Neuronal stem cell (in vitro differentiated cells): Measurements from ENCODE around the gene KDM4C.
"Not testable (repeated sequence)": the region's sequence is repeated elsewhere in the genome, so short reads cannot be mapped to it uniquely, and the experiment has no call there.

Source experiments
- DNase-seq: peaks from one replicate; pipeline ENCODE4 v3.0.0-alpha.2; 2013; ENCODE audit warnings: low spot score
- H2AFZ ChIP-seq: one replicate; pipeline ENCODE4 v1.6.1; 2013; ENCODE audit warnings: mild to moderate bottlenecking, low read length, inconsistent platforms
- H2AK5ac ChIP-seq: 2 replicates; pipeline ENCODE4 v1.6.1; 2013; ENCODE audit warnings: low read depth, mild to moderate bottlenecking, inconsistent platforms, low read length, moderate library complexity, mixed read lengths
- H2BK120ac ChIP-seq: 2 replicates; pipeline ENCODE4 v1.6.1; 2013; ENCODE audit warnings: low read depth, mild to moderate bottlenecking, inconsistent platforms, low read length, moderate library complexity, mixed read lengths
- H2BK12ac ChIP-seq: one replicate; pipeline ENCODE4 v1.6.1; 2013; ENCODE audit warnings: low read length, inconsistent platforms
- H2BK15ac ChIP-seq: 2 replicates; pipeline ENCODE4 v1.6.1; 2013; ENCODE audit warnings: mild to moderate bottlenecking, low read length, inconsistent platforms, mixed read lengths
- H2BK5ac ChIP-seq: one replicate; pipeline ENCODE4 v1.6.1; 2013; ENCODE audit warnings: inconsistent platforms, mild to moderate bottlenecking, low read length, moderate library complexity
- H3K14ac ChIP-seq: one replicate; pipeline ENCODE4 v1.6.1; 2013; ENCODE audit warnings: low read length, inconsistent platforms
- H3K18ac ChIP-seq: 2 replicates; pipeline ENCODE4 v1.6.1; 2013; ENCODE audit warnings: low read length, inconsistent platforms
- H3K23ac ChIP-seq: 2 replicates; pipeline ENCODE4 v1.6.1; 2013; ENCODE audit warnings: low read depth, mild to moderate bottlenecking, mixed read lengths, low read length, inconsistent platforms; ENCODE audit not compliant: poor library complexity
- H3K27ac ChIP-seq: replicated peaks from 3 replicates; pipeline ENCODE4 v1.5.1; 2013; ENCODE audit warnings: low read length, inconsistent platforms
- H3K27me3 ChIP-seq, 3 experiments: 2 replicates each; pipeline ENCODE4 v1.6.1; 2013; ENCODE audit warnings: low read length in 3 of 3, mild to moderate bottlenecking in 2 of 3, inconsistent platforms in 1 of 3, low read depth in 1 of 3, mixed read lengths in 1 of 3, moderate library complexity in 1 of 3; ENCODE audit not compliant: control insufficient read depth in 3 of 3, insufficient read depth in 3 of 3
- H3K36me3 ChIP-seq, 2 donors: replicated peaks in 1 of 2; 2 replicates each; pipeline ENCODE4 v1.6.1; 2013; ENCODE audit warnings: low read length in 2 of 2; ENCODE audit not compliant: control insufficient read depth in 2 of 2, insufficient read depth in 2 of 2
- H3K4ac ChIP-seq: 2 replicates; pipeline ENCODE4 v1.6.1; 2013; ENCODE audit warnings: inconsistent platforms, mild to moderate bottlenecking, low read length, moderate library complexity
- H3K4me1 ChIP-seq, 2 donors: 1 replicate in 1 of 2; 2 replicates in 1 of 2; pipeline ENCODE4 v1.6.1; 2013; ENCODE audit warnings: low read length in 2 of 2, low read depth in 1 of 2; ENCODE audit not compliant: control insufficient read depth in 2 of 2, insufficient read depth in 1 of 2
- H3K4me2 ChIP-seq: one replicate; pipeline ENCODE4 v1.6.1; 2013; ENCODE audit warnings: mild to moderate bottlenecking, low read length, inconsistent platforms; ENCODE audit not compliant: insufficient read depth, poor library complexity, severe bottlenecking
- H3K4me3 ChIP-seq, 2 donors: 2 replicates each; pipeline ENCODE4 v1.5.1; 2013; ENCODE audit warnings: low read length in 2 of 2, mild to moderate bottlenecking in 2 of 2, inconsistent platforms in 1 of 2, moderate library complexity in 1 of 2
- H3K79me1 ChIP-seq: one replicate; pipeline ENCODE4 v1.6.1; 2013; ENCODE audit warnings: low read depth, mild to moderate bottlenecking, inconsistent platforms, low read length, moderate library complexity
- H3K9ac ChIP-seq: one replicate; pipeline ENCODE4 v1.6.1; 2013; ENCODE audit warnings: mild to moderate bottlenecking, low read depth, low read length, inconsistent platforms; ENCODE audit not compliant: poor library complexity
- H3K9me3 ChIP-seq, 2 donors: replicated peaks in 1 of 2; 2 replicates each; pipeline versions ENCODE3 to v1.6.1; 2013; ENCODE audit warnings: low read length in 2 of 2, mild to moderate bottlenecking in 2 of 2, inconsistent platforms in 1 of 2, low read depth in 1 of 2, mixed read lengths in 1 of 2, moderate library complexity in 1 of 2; ENCODE audit not compliant: control insufficient read depth in 2 of 2, insufficient read depth in 1 of 2
- H4K8ac ChIP-seq: one replicate; pipeline ENCODE4 v1.6.1; 2013; ENCODE audit warnings: low read depth, mild to moderate bottlenecking, inconsistent platforms, low read length, moderate library complexity
- H4K91ac ChIP-seq: one replicate; pipeline ENCODE4 v1.6.1; 2013; ENCODE audit warnings: low read length, low read depth, mild to moderate bottlenecking, inconsistent platforms; ENCODE audit not compliant: poor library complexity
- WGBS, 2 donors: extraction: QIAGEN DNeasy Blood & Tissue Kit; methylation state at CpG; one replicate each; pipeline ENCODE4 v1.1.7; 2013; ENCODE audit warnings: missing lambda C conversion rate in 2 of 2, mixed read lengths in 1 of 2; ENCODE audit not compliant: insufficient read length in 2 of 2, insufficient replicate concordance in 1 of 2; ENCODE audit errors: extremely low coverage in 2 of 2; 5-methylcytosine and 5-hydroxymethylcytosine counted together

The KDM4C gene

DNA sequence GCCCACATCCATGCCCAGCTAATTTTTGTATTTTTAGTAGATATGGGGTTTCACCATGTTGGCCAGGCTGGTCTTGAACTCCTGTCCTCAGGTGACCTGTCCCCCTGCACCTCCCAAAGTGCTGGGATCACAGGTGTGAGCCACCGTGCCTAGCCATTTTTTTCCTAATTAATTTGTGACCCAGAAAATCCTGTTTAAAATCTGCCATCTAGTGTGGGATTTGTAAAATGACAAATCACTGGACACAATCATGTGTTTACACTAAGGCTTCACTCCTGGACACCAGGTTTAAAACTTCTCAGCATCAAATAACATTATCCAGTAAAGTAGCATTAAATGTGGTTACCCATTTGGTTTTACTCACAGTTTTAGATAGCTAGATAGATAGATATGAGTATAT is 18.6 kb upstream of the KDM4C start:
- DNase-seq = no peak
- no peak overlapping the region for H3K27ac ChIP-seq
- no peak overlapping the region for H2BK120ac ChIP-seq
- no peak overlapping the region for H2BK15ac ChIP-seq
- H3K79me1 ChIP-seq = no peaks in the 10 kb centered on the region
- H3K27me3 ChIP-seq = no peaks in the 10 kb centered on the region
- no peaks in the 10 kb centered on the region for H3K36me3 ChIP-seq
- H3K9ac ChIP-seq = no peak overlapping the region
- H3K4me1 ChIP-seq = no peaks in the 10 kb centered on the region
- no peak overlapping the region for H4K91ac ChIP-seq
- H3K18ac ChIP-seq = no peak overlapping the region
- no CpG with 5 or more reads among the region's 1 CpG for whole genome bisulfite sequencing, 2 donors
- no peak overlapping the region for H2BK12ac ChIP-seq
- no peaks in the 10 kb centered on the region for H3K9me3 ChIP-seq
- no peak overlapping the region for H2AFZ ChIP-seq
- no peak overlapping the region for H2BK5ac ChIP-seq
- H3K4ac ChIP-seq = no peak overlapping the region
- H3K4me3 ChIP-seq = no peak overlapping the region
- no peak overlapping the region for H4K8ac ChIP-seq
- no peak overlapping the region for H3K23ac ChIP-seq
- H2AK5ac ChIP-seq = no peak overlapping the region
- no peak overlapping the region for H3K4me2 ChIP-seq
- no peak overlapping the region for H3K14ac ChIP-seq

DNA sequence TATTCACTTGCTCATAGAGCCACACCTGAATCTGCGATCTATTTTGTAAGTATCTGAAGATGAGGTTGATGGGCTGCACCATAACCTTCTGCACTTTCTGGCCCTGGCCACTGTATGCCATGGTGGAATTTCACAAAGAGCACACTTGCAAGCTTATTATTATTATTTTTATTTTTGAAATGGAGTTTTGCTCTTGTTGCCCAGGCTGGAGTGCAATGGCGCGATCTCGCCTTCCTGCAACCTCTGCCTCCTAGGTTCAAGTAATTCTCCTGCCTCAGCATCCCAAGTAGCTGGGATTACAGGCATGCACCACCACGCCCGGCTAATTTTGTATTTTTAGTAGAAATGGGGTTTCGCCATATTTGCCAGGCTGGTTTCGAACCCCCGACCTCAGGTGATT is 8.9 kb upstream of the KDM4C start:
- H3K36me3 ChIP-seq, H3K18ac ChIP-seq, H3K27ac ChIP-seq, H3K9me3 ChIP-seq, H3K4me2 ChIP-seq, H2BK120ac ChIP-seq, H4K8ac ChIP-seq, H2BK5ac ChIP-seq, H3K4ac ChIP-seq, H3K23ac ChIP-seq, H3K4me1 ChIP-seq, H4K91ac ChIP-seq, H2BK15ac ChIP-seq, DNase-seq, H3K9ac ChIP-seq, H3K4me3 ChIP-seq, H3K27me3 ChIP-seq, H3K79me1 ChIP-seq, H2BK12ac ChIP-seq, H3K14ac ChIP-seq, H2AFZ ChIP-seq, H2AK5ac ChIP-seq: not testable (repeated sequence)
- WGBS, 2 donors = no CpG with 5 or more reads among the region's 9 CpGs

- H2BK12ac ChIP-seq, H3K79me1 ChIP-seq, H3K4ac ChIP-seq, H4K8ac ChIP-seq, H3K9me3 ChIP-seq, H3K36me3 ChIP-seq, H3K9ac ChIP-seq, H2AK5ac ChIP-seq, H3K27ac ChIP-seq, H2BK120ac ChIP-seq, DNase-seq, H3K4me3 ChIP-seq, H3K23ac ChIP-seq, H3K18ac ChIP-seq, H3K27me3 ChIP-seq, H4K91ac ChIP-seq, H2AFZ ChIP-seq, H3K4me1 ChIP-seq, H3K4me2 ChIP-seq, H2BK15ac ChIP-seq, H3K14ac ChIP-seq: not testable (repeated sequence)
- WGBS, 2 donors = no CpG with 5 or more reads among the region's 10 CpGs
- H2BK5ac ChIP-seq = peak overlapping the region; percentile 13
Observed at GRCh38 chr9:6754861-6755260, 2.9 kb upstream of the KDM4C start.

DNA sequence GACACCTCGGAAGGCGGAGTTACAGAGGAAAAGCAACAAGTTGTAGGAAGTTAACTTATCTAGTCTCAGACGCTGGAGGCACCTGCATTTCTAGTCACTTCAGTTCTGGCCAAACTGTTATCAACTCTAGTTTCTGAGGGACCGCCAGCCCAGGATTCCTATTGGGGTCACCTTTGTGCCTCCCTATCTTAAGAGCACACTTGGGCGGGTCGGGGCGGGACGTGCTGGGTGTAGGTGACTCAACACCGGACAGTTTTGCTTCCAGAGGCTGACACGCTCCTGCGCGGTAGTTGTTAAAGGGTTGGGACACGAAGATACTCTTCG is 679 bp upstream of the KDM4C start:
- H3K79me1 ChIP-seq = no peaks in the 10 kb centered on the region
- no CpG with 5 or more reads among the region's 14 CpGs for WGBS, 2 donors
- peak; percentile 26 for DNase-seq

More for the DNA sequence above, 679 bp upstream of the KDM4C start:
- Histone ChIP-seq H3K18ac (peak overlapping the region; percentile 90), H2BK15ac (no peak overlapping the region), H4K8ac (no peak overlapping the region), H3K9ac (peak overlapping the region; percentile 60), H2BK120ac (no peak overlapping the region), H3K9me3 (no peaks in the 10 kb centered on the region), H3K23ac (peak overlapping the region; percentile 73), H2BK12ac (no peak overlapping the region), H3K27ac (peak overlapping the region; percentile 96), H2AFZ (peak overlapping the region; percentile 92), H3K36me3 (no peaks in the 10 kb centered on the region), H3K4me1 (peaks cover 2 to 4% of the 10 kb centered on the region in 2 donors), H3K4me3 (peak overlapping the region; percentile 66 to 77), H3K27me3 (no peaks in the 10 kb centered on the region), H2BK5ac (peak overlapping the region; percentile 87), H3K4ac (no peak overlapping the region), H4K91ac (no peak overlapping the region), H2AK5ac (peak overlapping the region; percentile 63), H3K14ac (no peak overlapping the region), H3K4me2 (peak overlapping the region; percentile 80)
